HG03039 (cell line): ENCODE results near the gene NTMT2.
"Not testable (repeated sequence)": the region's sequence is repeated elsewhere in the genome, so short reads cannot be mapped to it uniquely, and the experiment has no call there.

Source experiments
- ATAC-seq: cut with Tn5 transposase; IDR thresholded peaks from one replicate; pipeline ENCODE4 v1.9.1; 2021; ENCODE audit warnings: mild to moderate bottlenecking, moderate library complexity; ENCODE audit not compliant: unreplicated experiment

Gene NTMT2

DNA sequence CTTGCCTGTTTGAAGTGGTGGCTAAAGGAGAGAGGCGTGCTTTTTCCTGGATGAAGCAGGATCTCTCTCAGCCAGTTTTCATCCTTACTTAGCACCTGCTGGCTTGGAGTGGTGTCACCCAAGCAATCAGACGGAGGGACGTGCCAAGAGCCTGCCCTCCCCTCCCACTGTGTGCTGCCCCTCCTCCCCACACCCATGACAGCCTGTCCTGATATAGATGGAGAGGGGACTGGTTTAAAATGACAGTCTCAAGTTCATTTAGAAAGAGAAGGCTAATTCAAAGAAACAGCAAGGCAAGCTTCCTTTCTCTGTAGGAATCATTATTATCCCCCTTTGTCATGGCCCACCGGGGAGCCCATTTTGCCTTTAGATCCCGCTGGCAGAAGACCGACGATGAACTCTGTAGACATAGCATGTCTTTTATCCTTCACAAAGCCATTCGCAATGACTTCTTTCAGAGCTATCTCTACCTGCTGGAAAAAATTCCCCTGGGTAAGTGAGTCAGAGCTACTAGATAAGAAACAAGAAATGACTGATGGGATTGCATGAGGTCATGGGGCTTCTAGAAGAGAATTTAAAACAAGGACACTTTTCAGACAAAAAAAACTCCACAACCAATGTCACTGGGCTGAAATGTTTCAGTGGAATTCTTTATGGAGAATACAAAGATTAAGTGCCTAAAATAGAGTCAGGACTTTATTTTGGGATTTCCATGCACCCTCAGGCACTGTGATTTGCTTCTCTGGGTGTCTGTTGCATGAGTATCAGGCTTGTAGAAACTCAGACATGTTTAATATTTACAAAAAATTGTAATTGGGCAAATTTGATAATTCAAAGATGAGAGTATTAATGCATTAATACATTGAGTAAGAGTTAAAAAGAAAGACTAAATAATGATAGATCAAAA is at the start of gene NTMT2:
Gene NTMT2, plus strand, starts transcription at position 190 of the 907 bp plus-strand sequence. Its CDS starts 149 bp downstream, at position 339.
- ATAC-seq: no peak

DNA sequence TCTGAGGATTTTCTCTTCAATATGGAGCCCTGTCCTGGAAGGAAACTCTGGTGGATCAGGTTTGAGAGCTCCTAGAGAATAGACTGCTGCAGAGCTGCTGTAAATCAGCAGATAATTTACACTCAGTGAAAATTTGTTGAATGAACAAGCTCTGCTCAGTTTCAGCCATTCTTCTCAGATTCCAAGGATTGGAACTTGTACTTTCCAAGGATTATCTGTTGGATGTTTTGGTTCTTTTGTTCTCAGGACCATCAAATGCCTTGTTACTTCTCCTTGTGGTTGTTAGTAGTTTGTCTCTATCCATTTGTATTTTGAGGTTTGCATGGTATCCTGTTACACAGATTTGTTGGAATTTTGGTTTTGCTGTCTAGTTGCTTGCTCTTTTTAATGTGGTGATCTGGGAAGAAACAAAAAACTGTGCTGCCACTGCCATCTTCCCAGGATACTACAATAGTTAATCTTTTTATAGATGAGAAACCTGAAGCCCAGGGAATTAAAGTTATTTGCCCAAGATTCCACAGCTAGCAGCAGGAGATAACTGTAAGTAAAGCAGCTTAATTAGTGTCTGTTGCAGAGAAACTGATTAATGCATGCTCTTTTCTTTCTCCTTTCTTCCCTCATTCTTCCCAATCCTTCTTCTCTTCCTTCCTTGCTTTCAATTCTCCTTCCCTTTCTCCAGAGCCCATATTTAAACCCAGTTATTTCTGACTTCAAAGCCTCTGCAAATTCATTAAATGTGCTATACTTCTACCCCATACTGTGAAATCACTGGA is 49.6 kb upstream of the NTMT2 start:
- ATAC-seq: no peak

DNA sequence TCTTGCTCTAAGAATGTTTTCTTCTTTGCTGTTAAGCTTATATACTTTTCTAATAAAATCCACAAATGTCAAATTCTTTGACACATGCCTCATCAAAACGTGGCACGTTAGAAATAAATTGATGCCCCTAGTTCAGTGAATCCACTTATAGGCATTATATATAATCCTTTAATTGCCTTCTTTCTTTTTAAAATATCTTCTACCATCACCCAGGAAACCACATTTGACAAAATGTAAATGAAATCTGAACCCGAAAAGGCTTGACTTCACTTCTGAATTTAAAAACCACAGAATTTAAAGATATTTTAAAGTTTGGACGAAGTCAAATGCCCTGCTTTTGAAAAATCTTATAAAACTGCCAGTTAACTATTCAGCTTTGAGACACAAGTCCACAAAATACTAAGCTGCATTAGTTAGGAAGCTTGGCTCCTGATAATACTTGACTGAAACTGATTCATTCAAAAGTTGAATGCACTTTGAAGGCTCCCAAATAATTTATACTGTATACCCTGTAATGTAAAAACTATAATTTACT is 48.9 kb upstream of the NTMT2 start:
- ATAC-seq: no peak

DNA sequence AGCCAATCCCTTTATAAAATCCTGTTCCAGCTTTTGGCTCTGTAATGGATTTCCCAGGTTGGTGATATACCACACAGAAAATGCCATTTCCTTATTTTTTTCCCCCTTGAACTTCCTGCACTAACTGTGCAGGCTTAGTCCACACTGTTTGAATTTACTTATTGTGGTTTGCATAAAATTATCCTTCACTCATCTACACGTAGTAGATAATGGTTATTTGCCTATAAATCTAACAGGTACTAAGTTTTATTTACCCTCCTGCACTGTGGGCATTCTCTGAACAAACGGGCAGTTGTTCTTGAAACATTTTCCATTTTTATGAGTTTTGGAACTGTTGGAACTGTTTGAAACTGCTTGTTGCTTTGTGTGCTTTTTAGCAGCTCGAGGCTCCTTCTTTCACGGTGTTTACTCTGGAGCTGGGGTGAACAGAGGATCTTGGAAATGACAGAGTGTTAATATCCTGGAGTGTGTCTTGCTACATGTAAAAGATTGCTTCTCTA is 48.3 kb upstream of the NTMT2 start:
- no peak for ATAC-seq

DNA sequence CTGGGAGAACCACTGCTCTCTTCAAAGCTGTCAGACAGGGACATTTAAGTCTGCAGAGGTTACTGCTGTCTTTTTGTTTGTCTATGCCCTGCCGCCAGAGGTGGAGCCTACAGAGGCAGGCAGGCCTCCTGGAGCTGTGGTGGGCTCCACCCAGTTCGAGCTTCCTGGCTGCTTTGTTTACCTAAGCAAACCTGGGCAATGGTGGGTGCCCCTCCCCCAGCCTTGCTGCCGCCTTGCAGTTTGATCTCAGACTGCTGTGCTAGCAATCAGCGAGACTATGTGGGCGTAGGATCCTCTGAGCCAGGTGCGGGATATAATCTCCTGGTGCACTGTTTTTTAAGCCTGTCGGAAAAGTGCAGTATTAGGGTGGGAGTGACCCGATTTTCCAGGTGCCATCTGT is 32.6 kb upstream of the NTMT2 start:
- ATAC-seq: not testable (repeated sequence)

DNA sequence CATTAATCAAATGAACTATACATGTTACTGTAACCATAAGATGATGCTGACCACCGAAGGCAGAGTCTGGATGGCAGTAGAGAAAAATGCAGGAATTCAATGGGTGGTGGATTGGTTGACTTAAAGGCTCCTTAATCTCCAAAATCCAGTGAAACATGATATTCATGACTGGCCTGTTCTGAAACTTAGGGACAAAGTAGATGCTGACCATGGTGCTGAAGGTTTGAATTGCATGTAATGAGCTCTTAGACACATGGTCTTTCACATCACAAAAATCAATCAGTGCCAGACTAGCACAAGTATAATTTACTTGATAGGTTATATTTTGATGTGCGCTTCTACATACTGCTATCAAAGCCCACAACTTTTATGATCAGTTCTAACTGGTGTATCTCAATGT is 30.9 kb upstream of the NTMT2 start:
- ATAC-seq: no peak

DNA sequence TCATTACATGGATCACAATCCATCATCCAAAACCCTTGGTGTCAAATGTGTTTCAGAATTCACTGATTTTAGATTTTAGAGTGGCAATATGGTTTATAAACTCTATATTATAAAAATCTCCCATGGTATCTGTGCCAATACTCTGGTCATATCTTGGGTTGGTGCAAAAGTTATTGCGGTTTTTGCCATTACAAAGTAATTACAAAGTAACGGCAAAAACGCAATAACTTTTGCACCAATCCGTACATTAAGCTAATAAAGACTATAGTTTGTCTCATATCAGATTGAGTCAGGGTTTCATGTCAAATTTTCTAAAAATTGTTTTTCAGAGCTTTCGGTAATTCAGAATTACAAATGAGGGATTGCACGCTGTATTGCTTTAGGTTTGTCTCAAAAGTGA is 23.4 kb upstream of the NTMT2 start:
- ATAC-seq: no peak

DNA sequence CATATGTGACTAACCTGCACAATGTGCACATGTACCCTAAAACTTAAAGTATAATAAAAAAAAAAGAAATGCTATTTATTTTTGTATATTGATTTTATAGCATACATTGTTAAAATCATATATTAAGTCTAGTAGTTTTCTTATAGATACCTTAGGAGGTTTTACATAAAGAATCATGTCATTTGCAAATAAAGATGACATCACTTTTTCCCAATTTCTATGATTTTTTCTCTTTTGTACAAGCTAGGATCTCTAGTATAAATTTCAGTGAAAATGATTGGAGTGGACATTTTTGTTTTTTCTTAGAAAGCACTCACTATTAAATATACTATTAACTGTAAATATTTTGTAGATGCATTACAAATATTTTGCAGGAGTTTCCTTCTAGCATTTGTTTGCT is 20.5 kb upstream of the NTMT2 start:
- ATAC-seq: no peak

DNA sequence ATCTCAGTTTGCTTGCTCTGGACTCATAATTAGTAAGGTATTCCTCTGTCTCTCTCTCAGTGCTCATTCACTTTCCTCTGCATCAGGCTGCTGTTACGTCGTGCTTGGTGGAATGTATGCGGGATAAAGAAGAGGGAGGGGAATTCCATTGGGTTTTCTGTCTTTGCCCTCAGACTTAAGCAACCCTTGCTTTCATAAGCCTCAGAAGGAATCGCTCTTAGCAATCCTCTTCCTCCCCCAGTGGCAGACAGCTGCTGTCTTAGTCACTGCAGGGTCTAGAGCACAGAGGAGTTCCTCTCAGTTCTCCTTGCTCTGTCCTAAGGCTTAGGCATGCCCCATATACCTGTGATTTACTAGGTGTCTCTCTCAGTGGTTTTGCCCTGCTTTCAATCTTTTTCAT is 19.1 kb upstream of the NTMT2 start:
- ATAC-seq: peak; percentile 100

DNA sequence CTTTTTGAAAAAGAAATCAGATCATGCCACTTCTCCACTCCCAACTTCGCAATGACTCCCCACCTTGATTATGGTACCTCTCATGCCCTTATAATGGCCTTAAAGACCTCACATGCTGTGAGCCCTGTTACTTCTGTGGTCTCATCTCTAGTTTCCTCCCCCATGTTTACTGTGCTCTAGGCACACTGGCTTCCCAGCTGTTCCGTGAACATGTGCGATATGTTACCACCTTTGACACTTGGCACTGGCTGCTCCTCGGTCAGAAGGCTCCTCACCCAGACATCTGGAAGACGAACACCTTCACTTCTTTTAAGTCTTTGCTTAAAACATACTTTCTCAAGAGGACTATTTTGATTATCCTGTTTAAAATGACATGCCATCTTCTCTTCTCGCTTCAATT is 14.3 kb upstream of the NTMT2 start:
- ATAC-seq: no peak

DNA sequence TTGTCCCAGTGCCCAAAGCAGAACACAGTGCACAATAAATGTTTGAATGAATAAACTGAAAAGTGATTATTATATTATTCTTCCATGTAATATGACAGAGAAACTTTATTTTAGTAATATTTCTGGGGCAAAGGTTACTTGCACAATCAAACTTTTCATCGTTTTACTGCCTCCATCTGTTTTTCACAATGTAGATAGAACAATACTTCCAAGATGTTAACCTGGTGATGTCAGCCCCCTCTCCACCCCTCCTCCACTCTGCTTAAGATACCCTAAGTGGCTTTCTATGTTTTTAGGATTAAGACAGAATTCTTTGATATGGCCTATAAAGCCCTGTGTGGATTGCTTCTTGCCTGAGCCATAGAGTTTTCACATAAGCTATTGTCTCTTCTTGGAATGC is 13.8 kb upstream of the NTMT2 start:
- ATAC-seq: no peak

DNA sequence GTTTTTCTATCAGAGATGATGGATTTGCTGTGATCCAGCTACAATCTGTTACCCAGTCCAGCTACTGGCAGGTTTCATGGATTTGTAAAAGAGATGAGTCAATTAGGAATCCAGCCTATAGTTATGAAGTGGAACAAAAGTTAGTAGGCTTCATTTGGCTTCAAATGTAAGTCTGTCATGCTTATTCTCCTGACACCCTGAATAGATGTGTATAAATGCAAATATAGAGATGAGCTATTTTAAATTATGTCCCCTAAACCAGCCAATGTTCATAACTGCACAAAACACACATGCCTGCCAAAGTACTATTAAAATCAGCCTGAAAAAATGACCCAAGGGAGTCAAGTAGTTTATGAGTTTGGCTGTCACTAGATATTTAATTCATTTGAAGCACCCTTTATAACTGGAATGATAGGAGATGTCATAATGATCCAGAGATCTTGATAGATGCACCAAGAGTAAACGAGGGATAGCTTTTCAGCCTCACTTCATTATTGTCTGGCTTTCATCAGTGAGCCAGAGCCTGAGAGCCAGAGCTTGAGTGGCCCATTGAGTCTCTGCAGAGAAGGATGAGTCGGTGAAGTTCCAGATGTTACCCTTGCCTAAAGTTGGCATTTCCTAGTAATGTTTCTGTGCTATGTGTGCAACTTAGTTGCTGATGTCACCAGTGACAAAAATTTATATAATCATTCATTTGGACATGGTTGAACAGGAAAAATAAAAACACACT is 11.8 kb upstream of the NTMT2 start:
- no peak for ATAC-seq

DNA sequence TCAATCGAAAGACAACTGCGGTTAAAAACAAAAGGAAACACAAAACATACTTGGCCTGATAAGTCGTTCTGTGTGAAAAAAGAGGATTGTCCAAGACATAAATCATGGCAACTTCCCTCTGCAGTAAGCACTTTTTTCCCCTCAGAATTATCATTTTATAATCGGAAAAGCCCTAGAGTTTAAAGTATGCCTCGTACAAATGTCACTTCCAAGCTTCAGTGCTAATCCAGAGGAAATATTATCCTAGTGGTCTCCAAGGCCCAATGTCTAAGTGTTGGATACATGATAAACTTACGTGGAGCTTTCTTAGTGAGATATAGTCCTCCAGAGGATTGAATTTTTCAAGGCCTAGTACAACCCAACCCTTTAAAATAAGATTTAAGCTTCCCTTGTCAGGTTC is 11.2 kb upstream of the NTMT2 start:
- no peak for ATAC-seq

DNA sequence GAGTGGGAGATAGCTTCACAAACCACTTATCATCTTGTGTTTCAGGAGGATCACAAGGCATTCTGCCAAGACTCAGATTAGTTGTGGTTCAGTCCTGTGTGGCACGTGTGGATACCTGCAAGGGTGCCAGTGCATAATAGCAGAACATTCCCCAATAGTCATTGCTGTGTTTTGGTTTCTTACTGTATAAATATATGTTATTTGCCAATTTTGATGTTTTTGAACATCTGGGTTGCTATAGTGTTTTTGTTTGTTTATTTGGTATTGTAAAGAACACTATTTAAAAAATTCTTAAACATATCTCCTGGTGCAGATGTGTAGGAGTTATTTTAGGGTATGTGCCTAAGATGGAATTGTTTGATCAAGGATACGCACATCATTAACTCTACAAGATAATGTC is 5.4 kb upstream of the NTMT2 start:
- ATAC-seq: no peak

DNA sequence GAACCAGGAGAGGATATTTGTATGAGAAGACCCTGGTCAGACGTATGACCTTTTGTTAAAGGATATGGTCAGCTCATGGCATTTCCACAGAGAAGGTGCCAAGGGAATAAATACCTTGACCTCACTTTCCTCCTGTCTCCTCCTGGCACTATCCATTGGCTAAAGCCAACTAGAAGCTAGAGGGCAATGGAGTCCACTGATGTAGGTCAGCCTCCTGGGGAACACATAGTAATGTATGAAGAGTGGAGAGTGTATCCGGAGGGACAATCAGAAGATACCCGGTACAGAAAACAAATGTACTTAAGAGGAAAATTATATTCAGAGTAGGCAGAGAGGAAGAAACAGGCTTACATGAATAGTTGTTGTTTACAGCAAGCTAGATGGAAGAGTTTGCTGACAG is 698 bp upstream of the NTMT2 start:
- ATAC-seq: no peak

DNA sequence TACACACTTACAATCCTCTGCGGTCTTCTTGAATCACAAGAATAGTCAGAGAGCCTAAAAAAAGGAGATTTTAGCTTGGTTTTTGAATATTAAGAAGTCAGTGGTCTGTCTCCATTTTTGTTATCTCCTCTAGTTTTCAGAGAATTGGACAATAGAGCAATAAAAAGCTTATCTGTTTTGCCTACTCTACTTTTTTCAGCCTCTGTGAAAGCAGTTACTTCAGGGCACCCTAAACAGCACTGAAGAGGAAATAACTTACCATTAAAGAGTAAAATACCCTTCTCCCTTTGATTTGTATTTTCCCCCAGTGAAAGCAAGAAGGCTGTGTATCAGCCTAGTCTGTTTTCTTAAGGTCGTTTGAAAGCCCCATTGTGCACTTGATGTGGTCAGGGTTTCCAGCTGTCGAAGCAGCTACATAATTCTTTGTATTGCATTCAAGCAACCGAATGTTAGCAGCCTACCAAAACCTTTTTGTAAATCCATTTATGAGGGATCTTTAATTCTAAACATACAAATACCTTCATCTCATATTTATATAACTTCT is 1.0 kb downstream of the NTMT2 start:
- ATAC-seq: no peak

DNA sequence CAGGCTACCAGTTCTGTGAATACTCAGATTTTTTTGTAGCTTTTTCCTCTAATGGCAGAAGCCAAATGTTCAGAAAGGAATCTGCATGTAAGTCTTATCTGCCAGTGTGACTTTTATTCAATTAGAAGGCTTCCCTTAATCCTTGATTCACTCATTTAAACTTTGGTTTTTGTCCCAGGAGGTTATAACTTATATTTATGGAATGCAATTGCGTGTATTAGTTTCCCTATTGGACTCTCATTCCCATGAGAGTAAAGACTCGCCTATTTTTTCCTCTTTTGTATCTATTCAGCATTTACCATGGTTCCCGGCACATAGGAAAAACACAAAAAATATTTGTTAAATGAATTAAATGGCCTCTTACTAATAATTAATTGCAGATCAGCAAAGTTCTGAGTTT is 3.5 kb downstream of the NTMT2 start:
- no peak for ATAC-seq

DNA sequence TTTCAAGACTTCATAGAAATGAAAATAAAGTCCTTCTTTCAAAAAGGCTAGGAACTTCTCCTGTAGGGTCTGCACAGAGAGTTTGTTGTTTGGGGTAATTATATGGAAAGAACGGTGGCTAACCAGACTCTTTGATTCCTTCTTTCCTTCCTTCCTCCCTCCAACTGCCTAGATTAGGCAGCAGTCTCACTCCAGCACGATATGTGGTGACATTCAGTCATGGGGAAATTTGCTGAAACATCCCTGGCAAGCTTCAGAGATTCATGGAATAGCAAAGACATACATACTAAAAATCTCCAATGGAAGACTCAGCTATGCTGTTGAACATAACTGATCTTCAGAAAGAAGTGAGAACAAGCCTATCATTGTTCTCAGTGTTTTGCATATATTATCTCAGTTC is 4.3 kb downstream of the NTMT2 start:
- no peak for ATAC-seq

DNA sequence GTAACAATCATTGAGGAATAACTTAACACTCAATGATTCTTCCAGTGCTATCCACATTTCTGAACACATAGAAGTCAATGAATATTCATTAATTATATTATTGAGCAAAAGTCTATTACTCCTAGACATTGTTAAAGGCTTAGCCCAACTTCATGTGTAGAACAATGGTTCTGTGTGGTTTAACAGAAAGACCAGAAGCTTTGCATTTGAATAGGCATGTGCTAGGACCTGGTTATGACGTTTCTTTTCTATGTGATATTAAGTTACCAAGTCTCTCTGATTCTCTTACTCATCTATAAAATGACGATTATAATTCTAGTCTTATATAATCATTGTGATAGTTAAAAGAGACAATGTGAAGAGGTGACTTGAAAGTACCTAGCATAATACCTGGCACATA is 5.2 kb downstream of the NTMT2 start:
- no peak for ATAC-seq

DNA sequence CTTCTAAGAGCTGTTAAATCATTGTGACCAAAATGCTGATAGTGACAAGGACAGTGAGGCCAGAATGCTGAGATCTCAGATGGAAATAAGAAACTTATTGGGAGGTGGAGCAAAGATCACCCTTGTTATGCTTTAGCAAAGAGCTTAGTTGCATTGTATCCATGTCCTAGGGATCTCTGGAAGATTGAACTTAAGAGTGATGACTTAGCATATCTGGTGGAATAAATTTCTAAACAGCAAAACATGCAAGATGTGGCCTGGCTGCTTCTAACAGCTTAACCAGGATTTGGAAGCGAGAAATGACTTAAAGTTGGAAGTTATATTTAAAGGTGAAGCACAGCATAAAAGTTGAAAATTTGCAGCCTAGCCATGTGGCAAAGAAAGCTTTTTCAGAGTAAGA is 7.7 kb downstream of the NTMT2 start:
- no peak for ATAC-seq

DNA sequence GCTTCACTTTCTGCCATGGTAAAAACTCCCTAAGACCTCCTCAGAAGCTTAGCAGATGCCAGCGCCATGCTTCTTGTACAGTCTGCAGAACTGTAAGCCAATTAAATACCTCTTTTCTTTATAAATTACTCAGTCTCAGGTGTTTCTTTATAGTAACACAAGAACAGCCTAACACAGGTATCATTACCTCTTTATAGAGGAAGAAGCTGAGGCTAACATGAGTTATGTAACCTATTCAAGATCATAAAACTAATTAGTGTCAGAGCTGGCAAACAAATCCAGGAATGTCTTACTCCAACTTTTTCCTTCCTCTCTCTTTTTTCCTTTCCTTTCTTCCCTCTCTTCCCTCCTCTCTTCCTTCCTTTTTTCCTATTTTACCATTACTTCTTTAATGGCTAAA is 9.3 kb downstream of the NTMT2 start:
- ATAC-seq: no peak
